ENCODE measurements around the gene DLG2. TPM values are rescaled to one million over a fixed set of nuclear protein-coding genes. Genes with fewer than 3 reads are reported as not detected.

DLG2 gene
- total and polyA plus RNA-seq, 9 of the 15 experiments (the other 6 are each of a cell fraction or from before 2014, with no cell fraction given), result 0.52 to 1.6 (median 0.95) TPM

- TF ChIP-seq PHTF2 (CRISPR knock-in tag; IDR thresholded peaks at IDR 0.05) (no peak), SREBF1 (IDR thresholded peaks at IDR 0.05; ENCODE audit: borderline replicate concordance, low read depth, low read length) (no peak), ADNP (tag; IDR thresholded peaks at IDR 0.05) (no peak)
Measured at GRCh38 chr11:84130646-84131427, 1496.3 kb downstream of the DLG2 start (continued).

GRCh38 chr11:84129961-84130576 is 1497.1 kb downstream of the DLG2 start:
- no peak for ATAC-seq
- ChIA-PET CTCF (ENCODE audit: low intra/inter-chr PET ratio) (no interaction called here), POLR2A (no interaction called here)
- DNase-seq (ENCODE audit: extremely low read depth in 1 of 4, low spot score in 3 of 4), result no peak
- intact Hi-C loops (cut with micrococcal nuclease) (no loop called here), in situ Hi-C loops (cut with MboI) (no loop called here)
- Histone ChIP-seq H3K27me3 (ENCODE audit: control insufficient read depth in 2 of 2, insufficient read depth in 2 of 2, low read length in 2 of 2) (no peaks in the 10 kb centered on the region), H3K4me2 (ENCODE audit: insufficient read depth, low read length) (no peak overlapping the region), H3K36me3 (ENCODE audit: control insufficient read depth, insufficient read depth, low read length) (no peaks in the 10 kb centered on the region), H3K9me3 (replicated peaks; ENCODE audit: control insufficient read depth, insufficient read depth, low read depth, low read length) (peaks cover 2% of the 10 kb centered on the region; the same call in 1 of the 2 replicates), H3K27ac (ENCODE audit: extremely low read depth, low read depth, low read length) (no peak overlapping the region), H3K9ac (ENCODE audit: insufficient read depth in 1 of 2, low read depth in 2 of 2, low read length in 2 of 2) (no peak overlapping the region), H2AFZ (ENCODE audit: low read depth, low read length) (no peak overlapping the region), H3K4me1 (replicated peaks in 1 of 2; ENCODE audit: control insufficient read depth in 2 of 2, insufficient read depth in 2 of 2, low read length in 2 of 2) (no peaks in the 10 kb centered on the region), H3K9me1 (ENCODE audit: control insufficient read depth, insufficient read depth, low read length) (no peaks in the 10 kb centered on the region), H3K4me3 (no peak overlapping the region), H4K20me1 (replicated peaks; ENCODE audit: control insufficient read depth, insufficient read depth, low read length) (no peaks in the 10 kb centered on the region), H3K79me2 (ENCODE audit: control insufficient read depth, insufficient read depth, low read length) (no peaks in the 10 kb centered on the region)
- 0% methylated on average over 1 of the region's 2 CpGs for WGBS (ENCODE audit: insufficient coverage, low coverage, missing lambda C conversion rate)
- BruUV-seq (replicated peaks), result no TSS peak
- FAIRE-seq, result no peak
- TF ChIP-seq NR1H2 (CRISPR knock-in tag; IDR thresholded peaks at IDR 0.05), result no peak
- TF ChIP-seq HMBOX1 (IDR thresholded peaks at IDR 0.05), result no peak
- no peak for TF ChIP-seq BRD4 (IDR thresholded peaks at IDR 0.05)
- no peak for TF ChIP-seq SAFB (IDR thresholded peaks at IDR 0.05; ENCODE audit: borderline replicate concordance, low read depth, low read length)
- TF ChIP-seq MTF1 (CRISPR knock-in tag; IDR thresholded peaks at IDR 0.05; ENCODE audit: borderline replicate concordance), result no peak
- no peak for TF ChIP-seq ZKSCAN1 (IDR thresholded peaks at IDR 0.05; ENCODE audit: low read depth, low read length)
- no peak for TF ChIP-seq ZNF444 (CRISPR knock-in tag; IDR thresholded peaks at IDR 0.05)
- TF ChIP-seq BDP1 (IDR thresholded peaks at IDR 0.05; ENCODE audit: insufficient read depth, insufficient read length), result no peak
- TF ChIP-seq PTRF (tag; IDR thresholded peaks at IDR 0.05), result no peak
- TF ChIP-seq PTBP1 (IDR thresholded peaks at IDR 0.05; ENCODE audit: low read depth, low read length), result no peak
- TF ChIP-seq ZBTB7A (IDR thresholded peaks at IDR 0.05; ENCODE audit: borderline replicate concordance, control insufficient read depth, low read depth, low read length), result no peak
- no peak for TF ChIP-seq BCOR (IDR thresholded peaks at IDR 0.05)
- no peak for TF ChIP-seq HNRNPL (IDR thresholded peaks at IDR 0.05; ENCODE audit: low read depth, low read length)

Data from K562 (cell line).